DMS153 treated with DMSO at 0.1 percent for 48 hours (cell line): ENCODE measurements around the gene TMEM62.
"Not testable (repeated sequence)": the region's sequence is repeated elsewhere in the genome, so short reads cannot be mapped to it uniquely, and the experiment has no call there.

Experiments
- DNase-seq: peaks from one replicate; lab custom pipeline; 2025; ENCODE audit not compliant: unreplicated experiment; lab: John Stamatoyannopoulos, UW

TMEM62 gene

DNA sequence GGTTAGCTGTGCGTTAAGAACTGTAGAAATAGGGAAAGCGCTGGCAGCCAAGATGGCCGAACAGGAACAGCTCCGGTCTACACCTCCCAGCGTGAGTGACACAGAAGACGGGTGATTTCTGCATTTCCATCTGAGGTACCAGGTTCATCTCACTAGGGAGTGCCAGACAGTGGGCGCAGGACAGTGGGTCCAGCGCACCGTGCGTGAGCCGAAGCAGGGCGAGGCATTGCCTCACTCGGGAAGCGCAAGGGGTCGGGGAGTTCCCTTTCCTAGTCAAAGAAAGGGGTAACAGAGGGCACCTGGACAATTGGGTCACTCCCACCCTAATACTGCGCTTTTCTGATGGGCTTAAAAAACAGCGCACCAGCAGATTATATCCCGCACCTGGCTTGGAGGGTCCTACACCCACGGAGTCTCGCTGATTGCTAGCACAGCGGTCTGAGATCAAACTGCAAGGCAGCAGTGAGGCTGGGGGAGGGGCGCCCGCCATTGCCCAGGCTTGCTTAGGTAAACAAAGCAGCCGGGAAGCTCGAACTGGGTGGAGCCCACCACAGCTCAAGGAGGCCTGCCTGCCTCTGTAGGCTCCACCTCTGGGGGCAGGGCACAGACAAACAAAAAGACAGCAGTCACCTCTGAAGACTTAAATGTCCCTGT lies 42.4 kb downstream of the TMEM62 start:
- not testable (repeated sequence) for DNase-seq

DNA sequence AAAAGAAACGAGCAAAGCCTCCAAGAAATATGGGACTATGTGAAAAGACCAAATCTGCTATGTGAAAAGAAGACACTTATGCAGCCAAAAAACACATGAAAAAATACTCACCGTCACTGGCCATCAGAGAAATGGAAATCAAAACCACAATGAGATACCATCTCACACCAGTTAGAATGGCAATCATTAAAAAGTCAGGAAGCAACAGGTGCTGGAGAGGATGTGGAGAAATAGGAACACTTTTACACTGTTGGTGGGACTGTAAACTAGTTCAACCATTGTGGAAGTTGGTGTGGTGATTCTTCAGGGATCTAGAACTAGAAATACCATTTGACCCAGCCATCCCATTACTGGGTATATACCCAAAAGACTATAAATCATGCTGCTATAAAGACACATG lies 43.8 kb downstream of the TMEM62 start:
- DNase-seq, result not testable (repeated sequence)

DNA sequence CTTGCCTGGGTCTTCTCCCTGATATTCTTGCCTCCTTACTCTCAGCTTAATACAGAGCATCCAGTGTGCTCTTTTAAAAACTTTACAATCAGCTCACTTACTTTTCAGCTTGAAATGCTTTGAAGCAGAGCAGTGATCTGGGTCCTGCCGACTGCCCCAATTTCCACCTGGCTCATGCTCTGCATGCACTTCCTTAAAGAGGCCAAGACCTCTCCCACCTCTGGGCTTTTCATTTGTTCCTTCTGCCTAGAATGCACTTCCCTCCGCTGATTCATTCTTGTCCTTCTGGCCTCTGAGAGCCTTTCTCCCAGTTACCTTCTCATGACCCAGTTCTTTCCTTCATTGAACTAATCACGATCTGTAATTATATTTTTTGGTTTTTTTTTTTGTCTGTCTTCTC lies 49.9 kb downstream of the TMEM62 start:
- no peak for DNase-seq

DNA sequence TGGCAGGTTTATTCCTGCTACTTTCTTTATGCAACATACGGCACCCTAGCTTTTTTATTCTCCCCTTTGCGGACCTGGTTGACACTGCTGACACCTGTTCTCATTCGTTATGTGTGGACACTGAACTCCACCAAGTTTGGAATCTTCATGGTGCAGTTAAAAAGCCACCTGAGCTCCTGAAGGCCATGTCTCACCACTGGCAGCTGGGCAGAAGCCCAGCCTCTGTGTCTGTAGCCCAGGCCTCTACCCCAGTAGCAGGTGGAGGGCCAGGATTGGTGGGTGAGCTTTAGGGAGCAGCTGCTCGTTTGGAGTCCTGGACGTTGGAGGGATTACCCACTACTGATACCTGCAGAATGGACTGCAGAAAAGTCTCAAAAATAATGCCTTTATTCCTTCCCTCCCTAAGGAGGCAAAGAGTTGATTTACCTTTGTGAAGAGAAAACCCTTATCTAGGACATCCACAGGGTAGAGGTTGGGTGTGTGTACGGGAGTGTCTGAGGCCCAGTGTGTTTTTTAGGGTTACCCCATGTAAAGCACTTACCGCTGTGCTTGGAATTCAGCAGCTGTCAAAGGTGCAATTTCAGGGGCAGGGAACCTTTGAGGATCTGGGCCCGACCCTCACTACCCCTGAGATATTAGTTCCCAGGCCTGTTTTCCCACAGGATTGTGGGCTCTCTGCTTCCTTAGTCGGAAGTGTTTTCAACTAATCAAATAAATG lies 51.2 kb downstream of the TMEM62 start:
- no peak for DNase-seq

DNA sequence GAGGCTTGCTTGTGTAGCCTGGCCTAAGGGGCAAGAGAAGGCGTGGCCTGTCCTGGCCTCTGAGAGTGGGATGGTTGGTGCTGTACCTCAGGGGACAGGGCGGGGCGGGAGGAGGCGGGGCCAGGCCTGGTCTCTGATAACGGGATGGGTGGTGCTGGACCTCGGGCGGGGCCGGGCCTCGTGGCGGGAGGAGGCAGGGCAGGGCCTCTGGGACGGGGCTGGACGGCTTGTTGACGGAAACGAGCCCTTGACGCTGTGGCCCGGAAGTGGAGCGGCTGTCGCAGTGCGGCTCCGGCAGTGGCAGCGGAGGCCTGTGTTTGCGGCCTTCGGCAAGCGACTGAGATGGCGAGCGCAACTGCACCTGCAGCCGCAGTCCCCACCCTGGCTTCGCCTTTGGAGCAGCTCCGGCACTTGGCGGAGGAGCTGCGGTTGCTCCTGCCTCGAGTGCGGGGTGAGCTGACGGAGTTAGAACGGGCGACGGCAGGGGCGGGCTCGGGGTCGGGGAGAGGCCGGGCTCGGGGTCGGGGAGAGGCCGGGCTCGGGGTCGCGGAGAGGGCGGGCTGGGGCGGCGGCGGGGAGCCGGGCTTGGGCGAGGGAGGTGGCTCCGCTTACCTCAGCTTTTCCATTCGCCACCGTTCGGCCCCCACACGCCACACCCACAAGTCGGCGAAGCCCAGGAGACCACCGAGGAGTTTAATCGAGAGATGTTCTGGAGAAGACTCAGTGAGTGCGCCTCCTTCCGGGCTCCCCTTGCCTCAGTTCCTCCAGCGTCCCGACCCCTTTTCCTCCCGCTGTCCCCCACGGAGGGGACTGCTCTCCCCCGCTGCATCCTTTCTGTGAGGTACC lies 52.0 kb downstream of the TMEM62 start, which contains the start of gene CCNDBP1:
TSS of gene CCNDBP1 (plus strand) at position 247 of the 846 bp plus-strand sequence. CDS start at position 343, 96 bp downstream.
- peak; percentile 18 for DNase-seq

DNA sequence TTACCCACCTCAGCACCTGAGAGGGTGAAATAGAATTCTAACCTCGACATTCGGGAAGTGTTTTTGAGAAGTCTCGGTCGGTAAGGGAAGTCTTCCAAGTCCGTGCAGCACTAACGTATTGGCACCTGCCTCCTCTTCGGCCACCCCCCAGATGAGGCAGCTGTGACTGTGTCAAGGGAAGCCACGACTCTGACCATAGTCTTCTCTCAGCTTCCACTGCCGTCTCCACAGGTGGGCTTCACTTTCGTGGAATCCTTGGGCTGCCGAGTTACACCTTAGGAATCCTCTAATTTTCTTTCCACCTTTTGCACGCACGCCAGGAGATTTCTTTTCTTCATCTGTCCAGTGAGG lies 52.6 kb downstream of the TMEM62 start:
- no peak for DNase-seq

DNA sequence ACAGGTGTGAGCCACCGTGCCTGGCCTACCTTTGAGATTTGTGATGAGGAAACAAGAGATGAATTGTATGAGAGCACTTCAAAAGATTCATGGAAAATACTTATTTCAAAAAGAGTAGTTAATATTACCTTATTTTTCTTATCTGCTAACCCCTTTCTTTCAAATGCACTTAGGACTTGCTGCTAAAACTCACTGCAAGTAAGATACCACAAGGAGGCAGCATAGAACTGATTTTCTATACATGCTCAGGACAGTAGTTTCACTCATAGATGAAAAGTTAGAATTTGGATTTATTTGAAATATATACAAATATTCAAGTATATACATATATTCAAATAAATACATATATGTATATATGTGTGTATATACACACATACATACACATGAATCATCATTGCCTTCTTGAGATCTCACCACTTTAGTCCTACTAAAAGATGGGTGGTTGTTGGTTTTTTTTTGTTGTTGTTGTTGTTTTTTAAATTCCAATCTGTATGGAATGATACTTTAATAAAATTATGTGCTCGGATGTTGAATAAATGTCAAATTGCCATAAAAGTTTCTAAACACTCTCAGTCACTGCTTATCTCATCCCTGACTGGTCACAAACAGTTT lies 54.3 kb downstream of the TMEM62 start:
- peak; percentile 1 for DNase-seq

DNA sequence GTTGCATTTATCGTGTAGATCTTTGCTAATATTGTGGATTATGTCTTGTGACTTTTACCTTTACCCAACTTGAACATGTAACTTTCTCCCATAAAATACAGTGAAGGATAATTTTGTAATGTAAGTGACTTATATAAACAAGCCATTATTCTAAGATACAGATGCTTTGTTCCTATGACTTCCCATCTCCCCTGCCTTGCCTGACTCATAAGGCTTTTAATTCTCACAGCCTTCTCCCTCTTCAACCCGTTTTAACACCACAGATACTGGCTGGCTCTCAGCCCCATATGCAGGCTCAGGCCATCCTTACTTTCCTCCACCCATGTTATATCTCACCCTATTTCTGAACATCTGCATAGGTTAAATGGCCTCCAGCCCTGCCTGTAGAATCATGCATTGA lies 55.9 kb downstream of the TMEM62 start:
- no peak for DNase-seq

DNA sequence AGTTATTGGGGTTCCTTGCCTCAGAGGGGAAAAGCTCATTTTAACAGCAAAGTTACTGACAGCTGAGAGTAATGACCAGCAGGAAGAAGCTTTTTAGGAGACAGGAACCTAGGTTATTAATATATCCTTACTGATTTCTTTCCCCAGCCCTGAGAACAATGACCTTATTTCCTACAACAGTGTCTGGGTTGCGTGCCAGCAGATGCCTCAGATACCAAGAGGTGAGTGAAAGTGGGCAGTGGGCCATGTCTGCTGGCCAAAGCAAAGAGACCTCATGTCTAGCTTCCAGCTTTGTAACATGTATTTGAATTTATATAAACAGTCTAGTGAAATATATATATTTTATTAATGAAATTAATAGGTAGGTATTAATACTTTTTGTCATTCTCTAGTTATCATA lies 56.8 kb downstream of the TMEM62 start:
- DNase-seq, result no peak

DNA sequence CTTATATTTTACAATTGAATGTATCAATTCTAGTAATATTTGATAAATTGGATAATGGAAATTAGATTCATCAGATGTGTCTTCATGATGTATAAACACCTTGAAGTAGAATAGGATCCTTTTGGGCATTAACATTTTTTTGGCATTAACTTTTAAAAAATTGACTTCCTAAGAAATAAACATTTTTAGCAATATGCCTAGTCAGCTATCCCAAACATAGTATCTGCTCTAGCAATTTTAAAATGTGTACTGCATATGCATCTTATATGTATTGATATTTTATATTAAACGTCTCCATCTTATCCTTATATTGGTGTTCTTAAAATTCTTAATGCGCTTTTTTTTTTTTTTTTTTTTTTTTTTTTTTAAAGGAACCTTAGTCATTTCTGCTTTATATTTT lies 60.3 kb downstream of the TMEM62 start:
- DNase-seq, result no peak

DNA sequence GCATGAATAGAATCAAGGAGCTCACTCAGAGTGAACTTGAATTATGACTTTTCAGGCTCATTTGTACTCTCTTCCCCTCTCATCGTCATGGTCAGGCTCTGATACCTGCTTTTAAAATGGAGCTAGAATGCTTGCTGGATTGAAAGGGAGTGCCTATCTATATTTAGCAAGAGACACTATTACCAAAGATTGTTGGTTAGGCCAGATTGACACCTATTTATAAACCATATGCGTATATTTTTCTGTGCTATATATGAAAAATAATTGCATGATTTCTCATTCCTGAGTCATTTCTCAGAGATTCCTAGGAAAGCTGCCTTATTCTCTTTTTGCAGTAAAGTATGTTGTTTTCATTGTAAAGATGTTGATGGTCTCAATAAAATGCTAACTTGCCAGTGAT lies 61.4 kb downstream of the TMEM62 start:
- DNase-seq, result no peak

DNA sequence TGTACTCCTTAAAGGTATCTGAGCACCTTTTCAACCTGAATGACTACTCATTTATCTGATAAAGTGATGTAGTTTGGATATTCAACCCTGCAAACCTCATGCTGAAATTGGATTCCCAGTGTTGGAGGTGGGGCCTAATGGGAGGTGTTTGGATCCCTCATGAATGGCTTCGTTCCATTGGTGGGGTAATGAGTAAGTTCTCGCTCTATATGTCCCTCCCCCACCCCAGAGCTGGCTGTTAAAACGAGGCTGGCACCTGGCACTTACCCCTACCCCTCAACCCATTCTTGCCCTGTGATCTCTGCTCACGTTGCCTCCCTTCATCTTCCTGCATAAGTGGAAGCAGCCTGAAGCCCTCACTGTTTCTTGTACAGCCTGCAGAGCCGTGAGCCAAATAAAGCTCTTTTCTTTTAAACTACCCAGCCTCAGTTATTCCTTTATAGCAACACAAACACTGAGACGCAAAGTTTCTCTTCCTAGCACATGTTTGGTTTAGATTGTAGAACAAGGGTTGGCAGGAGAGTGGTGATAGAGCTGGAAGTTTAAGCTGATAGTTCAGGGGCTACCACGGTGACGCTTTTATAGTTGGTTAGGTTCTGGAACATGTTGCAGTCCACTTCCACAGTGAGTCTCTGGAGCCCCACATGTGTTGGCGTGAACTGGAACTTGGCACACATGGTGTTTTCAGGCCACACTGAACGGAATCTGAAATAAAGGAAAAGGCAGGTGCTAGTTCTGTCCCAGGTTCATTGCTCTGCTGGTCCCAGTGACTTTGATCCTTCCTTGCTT lies 63.6 kb downstream of the TMEM62 start:
- DNase-seq, result no peak

DNA sequence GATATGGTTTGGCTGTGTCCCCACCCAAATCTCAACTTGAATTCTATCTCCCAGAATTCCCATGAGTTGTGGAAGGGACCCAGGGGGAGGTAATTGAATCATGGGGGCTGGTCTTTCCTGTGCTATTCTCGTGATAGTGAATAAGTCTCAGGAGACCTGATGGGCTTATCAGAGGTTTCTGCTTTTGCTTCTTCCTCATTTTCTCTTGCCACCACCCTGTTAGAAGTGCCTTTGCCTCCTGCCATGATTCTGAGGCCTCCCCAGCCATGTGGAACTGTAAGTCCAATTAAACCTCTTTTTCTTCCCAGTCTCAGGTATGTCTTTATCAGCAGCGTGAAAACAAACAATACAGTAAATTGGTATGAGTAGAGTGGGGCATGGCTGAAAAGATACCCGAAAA lies 64.4 kb downstream of the TMEM62 start:
- DNase-seq, result not testable (repeated sequence)

DNA sequence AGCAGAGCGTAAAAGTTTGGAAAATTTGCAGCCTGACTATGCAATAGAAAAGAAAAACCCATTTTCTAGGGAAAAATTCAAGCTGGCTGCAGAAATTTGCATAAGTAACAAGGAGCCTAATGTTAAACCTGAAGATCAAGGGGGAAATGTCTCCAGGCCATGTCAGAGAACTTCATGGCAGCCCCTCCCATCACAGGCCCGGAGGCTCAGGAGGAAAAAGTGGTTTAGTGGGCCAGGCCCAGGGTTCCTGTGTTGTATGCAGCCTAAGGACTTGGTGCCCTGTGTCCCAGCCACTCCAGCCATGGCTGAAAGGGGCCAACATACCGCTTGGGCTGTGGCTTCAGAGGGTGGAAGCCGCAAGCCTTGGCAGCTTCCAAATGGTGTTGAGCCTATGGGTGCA lies 65.2 kb downstream of the TMEM62 start:
- not testable (repeated sequence) for DNase-seq

DNA sequence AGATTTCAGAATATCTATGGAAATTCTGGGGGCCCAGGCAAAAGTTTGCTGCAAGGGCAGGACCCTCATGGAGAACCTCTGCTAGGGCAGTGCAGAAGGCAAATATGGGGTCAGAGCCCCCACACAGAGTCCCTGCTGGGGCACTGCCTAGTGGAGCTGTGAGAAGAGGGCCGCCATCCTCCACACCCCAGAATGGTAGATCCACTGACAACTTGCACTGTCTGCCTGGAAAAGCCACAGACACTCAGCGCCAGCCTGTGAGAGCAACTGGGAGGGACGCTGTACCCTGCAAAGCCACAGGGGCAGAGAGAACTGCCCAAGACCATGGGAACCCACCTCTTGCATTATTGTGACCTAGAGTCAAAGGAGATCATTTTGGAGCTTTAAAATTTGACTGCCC lies 65.6 kb downstream of the TMEM62 start:
- DNase-seq, result no peak

DNA sequence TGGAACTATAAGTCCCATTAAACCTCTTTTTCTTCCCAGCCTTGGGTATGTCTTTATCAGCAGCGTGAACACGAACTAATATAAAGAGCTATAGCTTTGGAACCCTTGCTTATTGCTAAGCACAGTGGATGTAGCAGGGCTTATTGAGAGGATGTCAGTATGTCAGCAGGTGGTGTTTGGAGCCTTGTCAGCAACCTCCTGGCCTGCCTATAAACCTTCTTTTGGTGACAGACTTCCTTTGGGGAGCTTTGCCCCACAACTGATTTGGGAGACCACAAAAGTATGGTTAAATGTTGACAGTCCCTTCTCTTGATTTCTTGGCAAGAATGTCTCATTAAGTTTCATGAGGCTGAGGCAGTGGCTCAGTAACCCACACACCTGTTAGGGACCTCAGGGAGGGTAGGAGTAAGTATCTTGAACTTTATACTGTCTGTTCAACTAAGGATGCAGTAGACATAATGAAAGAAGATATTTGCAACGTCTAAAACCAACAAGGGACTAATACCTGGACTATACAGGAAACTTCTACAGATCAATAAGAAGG lies 66.6 kb downstream of the TMEM62 start:
- no peak for DNase-seq

DNA sequence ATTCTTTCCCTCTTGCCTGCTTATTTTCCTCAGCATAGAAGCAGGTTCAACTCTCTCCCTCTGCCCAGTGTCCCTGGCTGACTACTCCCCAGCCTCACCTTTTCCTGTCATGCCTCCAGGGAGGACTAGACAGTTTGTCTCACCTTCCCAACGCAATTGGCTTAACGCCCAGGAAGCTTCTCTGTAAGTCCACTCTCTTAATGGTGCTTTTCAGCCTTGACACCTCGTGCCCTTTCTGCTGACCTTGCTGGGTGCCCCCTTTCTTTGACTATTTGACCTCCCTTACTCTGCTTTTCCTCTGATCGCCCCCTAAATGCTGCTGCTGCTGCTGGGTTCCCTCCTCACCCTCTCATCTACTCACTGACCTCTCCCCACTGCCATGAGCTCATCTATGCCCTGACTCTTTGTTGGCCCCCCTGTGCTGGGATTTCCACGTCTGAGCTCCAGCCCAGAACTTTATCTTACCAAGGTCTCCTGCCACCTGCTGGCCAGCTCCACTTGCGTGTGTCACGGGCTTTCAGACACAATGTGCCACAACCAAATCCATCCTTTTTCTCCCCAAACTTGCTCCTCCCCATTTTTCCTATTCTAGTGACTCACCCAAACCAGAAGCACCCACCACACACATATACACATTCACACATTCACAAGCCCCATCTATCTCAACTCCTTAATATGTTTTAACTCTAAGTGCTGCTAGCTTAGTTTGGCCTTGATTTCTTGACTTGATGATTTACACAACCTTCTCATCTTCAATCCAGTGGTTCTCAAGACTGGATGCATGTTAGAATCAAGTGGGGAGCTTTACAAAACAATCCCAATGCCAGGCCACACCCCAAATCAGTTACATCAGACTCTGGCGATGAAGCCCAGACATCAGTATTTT lies 70.9 kb downstream of the TMEM62 start:
- no peak for DNase-seq

DNA sequence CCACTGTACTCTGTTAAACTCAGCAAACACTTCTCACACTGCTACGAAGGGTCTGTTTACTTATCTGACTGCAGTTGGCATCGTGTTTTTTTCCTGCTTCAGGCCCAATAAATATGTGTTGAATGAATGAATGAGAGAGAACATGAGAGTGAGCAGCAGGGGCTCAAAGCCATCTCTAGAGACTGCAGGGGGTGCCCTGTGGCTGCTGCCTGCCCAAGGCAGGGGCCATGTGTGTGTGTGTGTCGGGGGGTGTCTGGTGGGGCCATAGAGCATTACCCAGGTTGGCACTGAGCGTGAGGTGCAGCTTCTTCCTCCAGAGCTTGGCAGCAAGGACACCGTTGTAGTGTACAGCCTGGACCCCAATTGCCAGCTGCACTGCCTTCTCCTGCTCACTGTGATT lies 72.7 kb downstream of the TMEM62 start:
- no peak for DNase-seq

DNA sequence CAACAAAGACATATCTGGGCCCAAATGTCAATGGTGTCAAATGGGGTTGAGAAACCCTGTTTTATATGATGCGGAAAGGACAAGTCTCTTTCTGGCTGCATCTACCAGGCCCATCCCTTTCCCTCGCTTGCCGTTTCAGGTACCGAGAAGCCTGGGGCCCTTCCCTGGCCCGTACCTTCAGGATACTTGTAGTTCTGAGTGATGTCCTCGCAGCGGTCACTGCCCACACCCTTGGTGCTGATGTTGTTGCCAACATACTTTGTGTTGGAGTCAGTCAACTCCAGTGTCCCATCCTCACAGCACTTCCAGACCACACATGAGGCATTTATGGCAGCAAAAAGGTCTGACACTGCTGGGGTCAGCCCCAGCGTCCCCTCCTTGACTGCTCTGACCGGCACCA lies 73.6 kb downstream of the TMEM62 start:
- no peak for DNase-seq
